H9 (cell line): ENCODE measurements around the gene CEP162. TPM values are rescaled to one million over a fixed set of nuclear protein-coding genes. Genes with fewer than 3 reads are reported as not detected.

Experiments
- DNase-seq: peaks from one replicate; pipeline ENCODE4 v3.0.0-alpha.2; 2017
- H2AFZ ChIP-seq: one replicate; pipeline ENCODE4 v1.6.1; 2013; ENCODE audit warnings: mild to moderate bottlenecking, low read length, control low read depth, moderate library complexity
- H2AK5ac ChIP-seq: 2 replicates; pipeline ENCODE4 v1.6.1; 2013; ENCODE audit warnings: low read length, control low read depth, mixed read lengths; ENCODE audit not compliant: insufficient read length
- H2BK120ac ChIP-seq: one replicate; pipeline ENCODE4 v1.6.1; 2013; ENCODE audit warnings: low read depth, mild to moderate bottlenecking, low read length, control low read depth, inconsistent platforms; ENCODE audit not compliant: poor library complexity, severe bottlenecking
- H2BK12ac ChIP-seq: 2 replicates; pipeline ENCODE4 v1.6.1; 2013; ENCODE audit warnings: low read length, control low read depth, mixed read lengths, low read depth; ENCODE audit not compliant: insufficient read length
- H2BK15ac ChIP-seq: 2 replicates; pipeline ENCODE4 v1.6.1; 2013; ENCODE audit warnings: low read depth, low read length, control low read depth
- H2BK20ac ChIP-seq: one replicate; pipeline ENCODE4 v1.6.1; 2013; ENCODE audit warnings: low read depth, mild to moderate bottlenecking, low read length, control low read depth, inconsistent platforms; ENCODE audit not compliant: poor library complexity, severe bottlenecking
- H2BK5ac ChIP-seq: 2 replicates; pipeline ENCODE4 v1.6.1; 2013; ENCODE audit warnings: low read length, control low read depth, mixed read lengths; ENCODE audit not compliant: insufficient read length
- H3K14ac ChIP-seq: 2 replicates; pipeline ENCODE4 v1.6.1; 2013; ENCODE audit warnings: low read length, control low read depth; ENCODE audit not compliant: insufficient read depth
- H3K18ac ChIP-seq: 2 replicates; pipeline ENCODE4 v1.6.1; 2013; ENCODE audit warnings: low read depth, mild to moderate bottlenecking, mixed read lengths, low read length, control low read depth; ENCODE audit not compliant: insufficient read length
- H3K23ac ChIP-seq: 2 replicates; pipeline ENCODE4 v1.6.1; 2013; ENCODE audit warnings: low read length, control low read depth, mixed read lengths, low read depth; ENCODE audit not compliant: insufficient read length
- H3K23me2 ChIP-seq: 2 replicates; pipeline ENCODE4 v1.6.1; 2013; ENCODE audit warnings: low read depth, mild to moderate bottlenecking, mixed read lengths, low read length, control low read depth; ENCODE audit not compliant: insufficient read length, poor library complexity, severe bottlenecking
- H3K27ac ChIP-seq: 2 replicates; pipeline ENCODE4 v1.5.1; 2013; ENCODE audit warnings: low read length, control low read depth, mixed read lengths, low read depth; ENCODE audit not compliant: insufficient read length
- H3K27me3 ChIP-seq: 2 replicates; pipeline ENCODE4 v1.6.1; 2013; ENCODE audit warnings: low read length, control low read depth, inconsistent platforms; ENCODE audit not compliant: insufficient read depth
- H3K4ac ChIP-seq: 2 replicates; pipeline ENCODE4 v1.6.1; 2013; ENCODE audit warnings: low read depth, mild to moderate bottlenecking, control low read depth, inconsistent platforms, low read length, moderate library complexity
- H3K4me1 ChIP-seq: 2 replicates; pipeline ENCODE4 v1.6.1; 2013; ENCODE audit warnings: low read length, control low read depth, inconsistent platforms; ENCODE audit not compliant: insufficient read depth
- H3K4me2 ChIP-seq: 2 replicates; pipeline ENCODE4 v1.6.1; 2013; ENCODE audit warnings: low read length, control low read depth, mixed read lengths; ENCODE audit not compliant: insufficient read length, insufficient read depth
- H3K56ac ChIP-seq: 2 replicates; pipeline ENCODE4 v1.6.1; 2013; ENCODE audit warnings: low read depth, mild to moderate bottlenecking, mixed read lengths, low read length, control low read depth; ENCODE audit not compliant: insufficient read length
- H3K79me1 ChIP-seq: 2 replicates; pipeline ENCODE4 v1.6.1; 2013; ENCODE audit warnings: low read depth, mild to moderate bottlenecking, moderate library complexity, low read length, control low read depth, inconsistent platforms; ENCODE audit not compliant: insufficient read depth, poor library complexity, severe bottlenecking
- H3K79me2 ChIP-seq: 2 replicates; pipeline ENCODE4 v1.6.1; 2013; ENCODE audit warnings: low read length, control low read depth, inconsistent platforms; ENCODE audit not compliant: insufficient read depth
- H3K9ac ChIP-seq: 2 replicates; pipeline ENCODE4 v1.6.1; 2013; ENCODE audit warnings: low read length, control low read depth, mixed read lengths; ENCODE audit not compliant: insufficient read length; ENCODE audit errors: extremely low read depth
- H3K9me3 ChIP-seq: one replicate; pipeline ENCODE4 v1.6.1; 2013; ENCODE audit warnings: low read depth, low read length, inconsistent platforms; ENCODE audit not compliant: control insufficient read depth
- H3T11ph ChIP-seq: one replicate; pipeline ENCODE4 v1.6.1; 2013; ENCODE audit warnings: mild to moderate bottlenecking, low read length, control low read depth, inconsistent platforms
- H4K20me1 ChIP-seq: one replicate; pipeline ENCODE4 v1.6.1; 2013; ENCODE audit not compliant: control insufficient read depth, insufficient read length, insufficient read depth
- H4K5ac ChIP-seq: 2 replicates; pipeline ENCODE4 v1.6.1; 2013; ENCODE audit warnings: low read depth, mild to moderate bottlenecking, mixed read lengths, low read length, control low read depth; ENCODE audit not compliant: insufficient read length
- H4K8ac ChIP-seq: replicated peaks from 2 replicates; pipeline ENCODE4 v1.6.1; 2013; ENCODE audit warnings: low read length, control low read depth, mixed read lengths, low read depth; ENCODE audit not compliant: insufficient read length
- H4K91ac ChIP-seq: 2 replicates; pipeline ENCODE4 v1.6.1; 2013; ENCODE audit warnings: low read depth, mild to moderate bottlenecking, moderate library complexity, mixed read lengths, low read length, control low read depth; ENCODE audit not compliant: insufficient read length
- H3K27ac Mint-ChIP-seq, 3 experiments: 2 replicates in 2 of 3; 3 replicates in 1 of 3; pipeline ENCODE4 v1.8.0; 2020 to 2021; ENCODE audit warnings: mixed read lengths in 3 of 3, mild to moderate bottlenecking in 1 of 3, moderate library complexity in 1 of 3
- H3K27me3 Mint-ChIP-seq: 2 replicates; pipeline ENCODE4 v1.8.0; 2021; ENCODE audit warnings: low read depth, mild to moderate bottlenecking, moderate library complexity, mixed read lengths
- H3K36me3 Mint-ChIP-seq, 3 experiments: 2 replicates in 2 of 3; 3 replicates in 1 of 3; pipeline ENCODE4 v1.8.0; 2020 to 2021; ENCODE audit warnings: low read depth in 3 of 3, mixed read lengths in 3 of 3; ENCODE audit not compliant: insufficient read depth in 1 of 3
- H3K4me1 Mint-ChIP-seq, 2 experiments: 2 replicates each; pipeline ENCODE4 v1.8.0; 2020; ENCODE audit warnings: mixed read lengths in 2 of 2
- H3K4me3 Mint-ChIP-seq, 2 experiments: 2 replicates in 1 of 2; 3 replicates in 1 of 2; pipeline ENCODE4 v1.8.0; 2020 to 2021; ENCODE audit warnings: mild to moderate bottlenecking in 2 of 2, mixed read lengths in 2 of 2, moderate library complexity in 1 of 2
- H3K9me3 Mint-ChIP-seq, 2 experiments: 2 replicates in 1 of 2; 3 replicates in 1 of 2; pipeline ENCODE4 v1.8.0; 2020; ENCODE audit warnings: mild to moderate bottlenecking in 2 of 2, mixed read lengths in 2 of 2, moderate library complexity in 1 of 2
- WGBS: extraction: QIAGEN DNeasy Blood & Tissue Kit; methylation state at CpG from one replicate; pipeline ENCODE4 v1.1.7; 2013; ENCODE audit warnings: missing lambda C conversion rate, low lambda C conversion rate, mixed read lengths; ENCODE audit not compliant: insufficient read length; ENCODE audit errors: extremely low coverage; 5-methylcytosine and 5-hydroxymethylcytosine counted together
- total RNA-seq: library from RNA; stranded (reverse); gene quantifications from 2 replicates; pipeline ENCODE4 v1.2.1, GENCODE V29; 2021
- TF ChIP-seq, protein P1 (sequence below): fragments of 200-600 bp; sonication (generic); conservative IDR thresholded peaks from 3 replicates; pipeline ENCODE4 v1.8.0; 2021; ENCODE audit warnings: antibody characterized with exemption, mild to moderate bottlenecking

Gene CEP162
- total RNA-seq, 1 experiment from 2014 or later: 11.5 TPM

DNA sequence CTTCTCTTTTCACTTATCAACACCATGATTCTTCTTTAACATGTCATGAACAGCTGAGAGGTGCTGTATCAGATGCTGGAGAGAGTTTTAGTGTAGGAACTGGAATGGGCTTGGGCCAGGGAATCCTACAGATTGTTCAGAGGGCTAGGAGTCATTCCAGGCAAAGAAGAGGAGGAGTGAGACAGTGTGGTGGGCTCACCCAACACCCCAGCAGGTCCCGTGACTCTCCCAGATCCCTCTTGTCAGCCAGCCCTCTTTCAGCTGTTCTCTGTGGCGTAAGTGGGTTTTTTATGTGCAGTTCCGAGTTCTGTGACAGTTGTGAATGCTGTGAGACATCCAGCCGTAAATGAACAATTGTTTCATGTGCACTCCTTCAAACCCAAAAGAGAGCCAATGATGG lies 31.4 kb upstream of the CEP162 start:
- no peak overlapping the region for H2BK20ac ChIP-seq
- TF ChIP-seq, protein P1, sequence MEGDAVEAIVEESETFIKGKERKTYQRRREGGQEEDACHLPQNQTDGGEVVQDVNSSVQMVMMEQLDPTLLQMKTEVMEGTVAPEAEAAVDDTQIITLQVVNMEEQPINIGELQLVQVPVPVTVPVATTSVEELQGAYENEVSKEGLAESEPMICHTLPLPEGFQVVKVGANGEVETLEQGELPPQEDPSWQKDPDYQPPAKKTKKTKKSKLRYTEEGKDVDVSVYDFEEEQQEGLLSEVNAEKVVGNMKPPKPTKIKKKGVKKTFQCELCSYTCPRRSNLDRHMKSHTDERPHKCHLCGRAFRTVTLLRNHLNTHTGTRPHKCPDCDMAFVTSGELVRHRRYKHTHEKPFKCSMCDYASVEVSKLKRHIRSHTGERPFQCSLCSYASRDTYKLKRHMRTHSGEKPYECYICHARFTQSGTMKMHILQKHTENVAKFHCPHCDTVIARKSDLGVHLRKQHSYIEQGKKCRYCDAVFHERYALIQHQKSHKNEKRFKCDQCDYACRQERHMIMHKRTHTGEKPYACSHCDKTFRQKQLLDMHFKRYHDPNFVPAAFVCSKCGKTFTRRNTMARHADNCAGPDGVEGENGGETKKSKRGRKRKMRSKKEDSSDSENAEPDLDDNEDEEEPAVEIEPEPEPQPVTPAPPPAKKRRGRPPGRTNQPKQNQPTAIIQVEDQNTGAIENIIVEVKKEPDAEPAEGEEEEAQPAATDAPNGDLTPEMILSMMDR: no peak
- no peaks in the 10 kb centered on the region for H3K23me2 ChIP-seq
- WGBS: no CpG with 5 or more reads among the region's 4 CpGs
- no peak overlapping the region for H2BK120ac ChIP-seq
- Mint-ChIP-seq H3K27me3 (no peaks in the 10 kb centered on the region), H3K4me3 (no peak overlapping the region), H3K36me3 (no peaks in the 10 kb centered on the region), H3K4me1 (peaks cover 8 to 13% of the 10 kb centered on the region in 2 experiments; a peak in 2 of 4 replicates), H3K9me3 (no peaks in the 10 kb centered on the region), H3K27ac (no peak overlapping the region; a peak in 1 of 7 replicates)
- no peak overlapping the region for H3K9ac ChIP-seq
- no peak overlapping the region for H3T11ph ChIP-seq
- no peak overlapping the region for H2AFZ ChIP-seq
- H2BK15ac ChIP-seq: no peak overlapping the region
- no peak overlapping the region for H3K4me2 ChIP-seq
- no peaks in the 10 kb centered on the region for H4K20me1 ChIP-seq
- no peak overlapping the region for H4K91ac ChIP-seq
- H4K8ac ChIP-seq: no peak overlapping the region
- no peak overlapping the region for H4K5ac ChIP-seq
- no peak overlapping the region for H3K4ac ChIP-seq
- no peaks in the 10 kb centered on the region for H3K79me2 ChIP-seq
- H3K18ac ChIP-seq: peak overlapping the region; percentile 14
- no peak overlapping the region for H2BK12ac ChIP-seq
- no peak overlapping the region for H2BK5ac ChIP-seq
- no peak overlapping the region for H3K56ac ChIP-seq
- H3K79me1 ChIP-seq: no peaks in the 10 kb centered on the region
- no peak overlapping the region for H3K23ac ChIP-seq
- H3K27ac ChIP-seq: no peak overlapping the region
- H3K9me3 ChIP-seq: no peaks in the 10 kb centered on the region
- H3K14ac ChIP-seq: no peak overlapping the region; the same call in 1 of the 2 replicates
- no peaks in the 10 kb centered on the region for H3K27me3 ChIP-seq
- H3K4me1 ChIP-seq: peaks cover 3% of the 10 kb centered on the region; the same call in 1 of the 2 replicates
- no peak for DNase-seq
- no peak overlapping the region for H2AK5ac ChIP-seq
